ENCODE results near the gene CYP2S1.
"Not testable (repeated sequence)": the region's sequence is repeated elsewhere in the genome, so short reads cannot be mapped to it uniquely, and the experiment has no call there.

CYP2S1 gene

DNA sequence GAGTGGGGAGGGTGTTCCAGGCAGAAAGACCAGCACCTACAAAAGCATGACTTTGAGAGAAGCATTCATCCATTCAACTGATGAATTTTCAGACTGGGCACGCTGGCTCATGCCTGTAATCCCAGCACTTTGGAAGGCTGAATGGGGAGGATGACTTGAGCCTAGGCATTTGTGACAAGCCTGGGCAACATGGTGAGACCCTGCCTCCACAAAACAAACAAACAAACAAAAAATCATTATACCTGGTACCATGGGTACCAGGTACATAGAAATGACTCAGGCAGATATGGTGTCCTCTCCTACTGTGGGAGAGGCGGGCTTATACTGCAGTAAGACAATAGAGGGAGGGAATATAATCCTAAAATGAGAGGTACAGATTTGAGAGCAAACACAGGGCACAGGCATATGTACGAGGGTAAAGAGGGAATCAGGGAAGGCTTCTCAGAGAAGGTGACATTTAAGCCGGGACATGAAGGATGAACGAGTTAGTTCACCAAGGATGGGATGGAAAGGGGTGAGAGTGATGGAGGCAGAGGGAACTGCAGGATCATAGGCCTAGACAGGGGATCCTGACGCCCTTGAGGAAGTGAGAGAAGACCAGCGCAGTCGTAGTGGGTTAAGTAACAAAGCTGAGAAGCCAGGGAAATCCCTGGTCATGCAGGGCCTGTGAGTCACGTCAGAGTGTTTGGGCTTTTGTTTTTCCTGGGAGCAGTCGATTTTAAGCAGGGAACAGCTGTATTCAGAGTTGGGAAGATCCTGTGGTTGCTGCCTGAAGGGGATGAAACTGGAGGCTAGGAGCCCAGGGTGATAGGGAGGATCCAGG lies 2.9 kb downstream of the CYP2S1 start:
- Histone ChIP-seq H3K4me1 (ENCODE audit: control insufficient read depth, insufficient read depth, low read length) (peaks cover 31% of the 10 kb centered on the region), H3K9ac (ENCODE audit: low read length) (no peak overlapping the region), H3K27me3 (ENCODE audit: control insufficient read depth, insufficient read depth, low read length) (no peaks in the 10 kb centered on the region; the same call in 1 of the 2 replicates), H3K4me3 (ENCODE audit: low read depth, low read length) (no peak overlapping the region), H3K27ac (ENCODE audit: low read depth, low read length) (no peak overlapping the region), H3K9me3 (ENCODE audit: control insufficient read depth, insufficient read depth, low read depth, low read length) (no peaks in the 10 kb centered on the region), H3K36me3 (ENCODE audit: control insufficient read depth, insufficient read depth, low read length) (peaks cover 62% of the 10 kb centered on the region)

DNA sequence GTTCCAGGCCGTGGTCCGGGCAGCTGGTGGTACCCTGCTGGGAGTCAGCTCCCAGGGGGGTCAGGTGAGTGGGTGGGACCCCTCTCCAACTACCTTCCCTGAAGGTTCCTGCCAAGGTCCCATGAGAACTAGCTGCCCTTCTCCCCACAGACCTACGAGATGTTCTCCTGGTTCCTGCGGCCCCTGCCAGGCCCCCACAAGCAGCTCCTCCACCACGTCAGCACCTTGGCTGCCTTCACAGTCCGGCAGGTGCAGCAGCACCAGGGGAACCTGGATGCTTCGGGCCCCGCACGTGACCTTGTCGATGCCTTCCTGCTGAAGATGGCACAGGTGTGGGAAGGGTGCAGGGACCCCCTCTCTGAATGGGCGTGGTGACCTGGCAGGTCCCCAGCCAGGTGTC lies 5.5 kb downstream of the CYP2S1 start:
- Histone ChIP-seq H3K27me3 (ENCODE audit: control insufficient read depth, insufficient read depth, low read length) (no peaks in the 10 kb centered on the region), H3K27ac (ENCODE audit: low read depth, low read length) (no peak overlapping the region), H3K4me3 (ENCODE audit: low read depth, low read length) (no peak overlapping the region), H3K9me3 (ENCODE audit: control insufficient read depth, insufficient read depth, low read depth, low read length) (no peaks in the 10 kb centered on the region), H3K9ac (ENCODE audit: low read length) (no peak overlapping the region), H3K4me1 (ENCODE audit: control insufficient read depth, insufficient read depth, low read length) (peaks cover 22% of the 10 kb centered on the region), H3K36me3 (ENCODE audit: control insufficient read depth, insufficient read depth, low read length) (peaks cover 86% of the 10 kb centered on the region)

DNA sequence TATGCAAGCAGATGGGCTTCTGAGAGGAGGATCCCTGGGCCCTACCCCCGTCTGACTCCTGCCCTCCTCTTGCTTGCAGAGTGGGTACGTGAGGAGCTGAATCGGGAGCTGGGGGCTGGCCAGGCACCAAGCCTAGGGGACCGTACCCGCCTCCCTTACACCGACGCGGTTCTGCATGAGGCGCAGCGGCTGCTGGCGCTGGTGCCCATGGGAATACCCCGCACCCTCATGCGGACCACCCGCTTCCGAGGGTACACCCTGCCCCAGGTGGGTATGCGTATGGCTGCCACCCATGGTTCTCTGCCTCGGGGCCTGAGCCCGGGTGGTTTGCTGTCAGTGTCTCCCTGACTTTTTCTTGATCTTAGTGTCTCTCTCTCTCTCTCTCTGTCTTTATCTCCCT lies 10.4 kb downstream of the CYP2S1 start:
- Histone ChIP-seq H3K4me3 (ENCODE audit: low read depth, low read length) (no peak overlapping the region), H3K27me3 (ENCODE audit: control insufficient read depth, insufficient read depth, low read length) (no peaks in the 10 kb centered on the region), H3K36me3 (ENCODE audit: control insufficient read depth, insufficient read depth, low read length) (peaks cover 84% of the 10 kb centered on the region), H3K9ac (ENCODE audit: low read length) (no peak overlapping the region), H3K9me3 (ENCODE audit: control insufficient read depth, insufficient read depth, low read depth, low read length) (no peaks in the 10 kb centered on the region), H3K4me1 (ENCODE audit: control insufficient read depth, insufficient read depth, low read length) (no peaks in the 10 kb centered on the region), H3K27ac (ENCODE audit: low read depth, low read length) (no peak overlapping the region)

DNA sequence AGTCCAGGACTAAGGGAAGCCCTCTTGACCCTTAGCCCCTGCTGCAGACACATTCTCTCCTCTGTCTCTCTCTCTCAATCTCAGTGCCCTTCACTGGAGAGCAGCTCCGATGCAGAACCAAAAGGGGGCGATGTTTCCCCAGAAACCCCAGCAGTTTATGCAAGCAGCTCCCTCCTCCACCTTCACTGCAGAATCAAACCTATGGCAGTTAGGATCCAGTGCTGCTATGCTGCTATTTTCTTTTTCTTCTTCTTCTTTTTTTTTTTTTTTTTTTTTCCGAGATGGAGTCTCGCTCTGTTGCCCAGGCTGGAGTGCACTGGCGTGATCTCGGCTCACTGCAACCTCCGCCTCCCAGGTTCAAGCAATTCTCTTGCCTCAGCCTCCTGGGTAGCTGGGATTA lies 11.3 kb downstream of the CYP2S1 start:
- H3K36me3 ChIP-seq (ENCODE audit: control insufficient read depth, insufficient read depth, low read length), result peaks cover 78% of the 10 kb centered on the region
- not testable (repeated sequence) for H3K9me3 ChIP-seq (ENCODE audit: control insufficient read depth, insufficient read depth, low read depth, low read length); H3K4me1 ChIP-seq (ENCODE audit: control insufficient read depth, insufficient read depth, low read length); H3K9ac ChIP-seq (ENCODE audit: low read length); H3K4me3 ChIP-seq (ENCODE audit: low read depth, low read length); H3K27me3 ChIP-seq (ENCODE audit: control insufficient read depth, insufficient read depth, low read length); H3K27ac ChIP-seq (ENCODE audit: low read depth, low read length)

DNA sequence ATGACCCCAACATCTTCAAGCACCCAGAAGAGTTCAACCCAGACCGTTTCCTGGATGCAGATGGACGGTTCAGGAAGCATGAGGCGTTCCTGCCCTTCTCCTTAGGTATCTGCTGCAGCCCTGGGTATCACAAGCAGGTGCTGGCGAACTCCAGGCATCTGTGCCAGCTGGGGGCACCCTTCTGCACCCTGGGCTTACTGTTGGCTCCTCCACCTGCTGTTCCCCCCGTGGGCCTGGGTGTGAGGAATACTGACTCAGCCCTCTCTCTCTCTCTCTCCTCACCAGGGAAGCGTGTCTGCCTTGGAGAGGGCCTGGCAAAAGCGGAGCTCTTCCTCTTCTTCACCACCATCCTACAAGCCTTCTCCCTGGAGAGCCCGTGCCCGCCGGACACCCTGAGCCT lies 13.0 kb downstream of the CYP2S1 start:
- Histone ChIP-seq H3K27ac (ENCODE audit: low read depth, low read length) (no peak overlapping the region), H3K27me3 (ENCODE audit: control insufficient read depth, insufficient read depth, low read length) (no peaks in the 10 kb centered on the region), H3K9me3 (ENCODE audit: control insufficient read depth, insufficient read depth, low read depth, low read length) (no peaks in the 10 kb centered on the region), H3K4me3 (ENCODE audit: low read depth, low read length) (no peak overlapping the region), H3K9ac (ENCODE audit: low read length) (no peak overlapping the region), H3K36me3 (ENCODE audit: control insufficient read depth, insufficient read depth, low read length) (peaks cover 62% of the 10 kb centered on the region), H3K4me1 (ENCODE audit: control insufficient read depth, insufficient read depth, low read length) (no peaks in the 10 kb centered on the region)

DNA sequence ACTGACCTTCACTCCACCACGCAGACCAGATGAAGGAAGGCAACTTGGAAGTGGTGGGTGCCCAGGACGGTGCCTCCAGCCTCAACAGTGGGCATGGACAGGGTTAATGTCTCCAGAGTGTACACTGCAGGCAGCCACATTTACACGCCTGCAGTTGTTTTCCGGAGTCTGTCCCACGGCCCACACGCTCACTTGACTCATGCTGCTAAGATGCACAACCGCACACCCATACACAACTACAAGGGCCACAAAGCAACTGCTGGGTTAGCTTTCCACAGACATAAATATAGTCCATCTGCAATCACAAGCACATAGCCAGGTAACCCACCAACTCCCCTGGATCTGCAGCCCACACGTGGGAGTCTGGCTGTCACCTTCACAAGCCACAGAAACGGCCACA lies 13.4 kb downstream of the CYP2S1 start:
- H3K27me3 ChIP-seq (ENCODE audit: control insufficient read depth, insufficient read depth, low read length), result no peaks in the 10 kb centered on the region
- no peaks in the 10 kb centered on the region for H3K4me1 ChIP-seq (ENCODE audit: control insufficient read depth, insufficient read depth, low read length)
- no peak overlapping the region for H3K27ac ChIP-seq (ENCODE audit: low read depth, low read length)
- no peaks in the 10 kb centered on the region for H3K9me3 ChIP-seq (ENCODE audit: control insufficient read depth, insufficient read depth, low read depth, low read length)
- H3K4me3 ChIP-seq (ENCODE audit: low read depth, low read length), result no peak overlapping the region
- H3K36me3 ChIP-seq (ENCODE audit: control insufficient read depth, insufficient read depth, low read length), result peaks cover 57% of the 10 kb centered on the region
- H3K9ac ChIP-seq (ENCODE audit: low read length), result no peak overlapping the region

DNA sequence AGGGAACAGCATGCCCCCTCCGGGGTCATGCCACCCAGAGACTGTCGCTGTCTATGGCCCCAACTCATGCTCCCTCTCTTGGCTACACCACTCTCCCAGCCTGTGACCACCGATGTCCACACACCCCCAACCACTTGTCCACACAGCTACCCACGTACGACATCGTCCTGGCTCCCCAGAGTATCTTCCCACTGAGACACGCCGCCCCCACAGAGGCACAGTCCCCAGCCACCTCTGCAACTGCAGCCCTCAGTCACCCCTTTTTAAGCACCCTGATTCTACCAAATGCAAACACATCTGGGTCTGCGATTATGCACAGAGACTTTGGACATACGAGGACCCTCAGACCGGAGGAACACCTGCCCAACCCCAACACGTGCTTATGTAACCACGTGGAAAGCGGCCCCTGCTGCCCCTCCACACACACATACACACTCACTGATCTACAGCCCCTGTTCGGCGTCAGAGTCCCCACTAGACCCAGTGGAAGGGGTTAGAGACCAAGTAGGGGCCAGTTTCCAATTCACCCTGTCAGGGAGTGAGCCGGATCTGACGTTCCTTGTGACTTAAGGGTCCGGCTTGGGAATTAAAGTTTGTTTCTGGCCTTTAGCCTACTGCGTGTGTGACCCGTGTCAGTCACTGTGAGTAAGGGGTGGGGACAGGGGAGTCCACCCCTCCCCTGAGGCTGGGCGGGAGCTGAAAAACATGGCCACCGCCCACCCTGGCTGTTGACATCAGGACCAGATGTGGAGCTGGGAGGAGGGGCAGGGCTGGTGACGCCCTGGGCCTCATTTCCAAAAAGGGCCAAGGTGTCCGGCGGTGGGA lies 14.1 kb downstream of the CYP2S1 start:
- H3K36me3 ChIP-seq (ENCODE audit: control insufficient read depth, insufficient read depth, low read length), result peaks cover 51% of the 10 kb centered on the region
- no peaks in the 10 kb centered on the region for H3K4me1 ChIP-seq (ENCODE audit: control insufficient read depth, insufficient read depth, low read length)
- no peaks in the 10 kb centered on the region for H3K9me3 ChIP-seq (ENCODE audit: control insufficient read depth, insufficient read depth, low read depth, low read length)
- no peak overlapping the region for H3K9ac ChIP-seq (ENCODE audit: low read length)
- no peaks in the 10 kb centered on the region for H3K27me3 ChIP-seq (ENCODE audit: control insufficient read depth, insufficient read depth, low read length)
- no peak overlapping the region for H3K4me3 ChIP-seq (ENCODE audit: low read depth, low read length)
- no peak overlapping the region for H3K27ac ChIP-seq (ENCODE audit: low read depth, low read length)

DNA sequence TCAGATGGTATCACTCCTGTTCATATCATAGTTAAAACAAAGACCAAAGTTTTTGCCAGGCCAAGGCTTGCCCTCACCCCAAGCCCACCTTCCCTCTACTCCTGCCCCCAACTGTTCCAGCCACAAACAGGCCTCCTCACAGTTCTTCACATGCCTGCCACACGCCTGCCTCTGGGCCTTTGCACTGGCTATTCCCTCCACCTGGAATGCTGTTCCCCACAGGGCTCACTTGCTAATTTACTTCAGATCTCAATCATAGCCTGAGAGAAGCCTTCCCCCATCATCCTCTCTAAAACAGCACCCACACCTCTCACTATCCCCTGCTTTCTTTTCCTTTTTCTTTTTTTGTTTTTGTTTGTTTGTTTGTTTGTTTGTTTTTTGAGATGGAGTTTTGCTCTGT lies 21.1 kb downstream of the CYP2S1 start:
- no peaks in the 10 kb centered on the region for H3K36me3 ChIP-seq (ENCODE audit: control insufficient read depth, insufficient read depth, low read length)
- peaks cover 15% of the 10 kb centered on the region for H3K4me1 ChIP-seq (ENCODE audit: control insufficient read depth, insufficient read depth, low read length)
- no peaks in the 10 kb centered on the region for H3K9me3 ChIP-seq (ENCODE audit: control insufficient read depth, insufficient read depth, low read depth, low read length)
- H3K27me3 ChIP-seq (ENCODE audit: control insufficient read depth, insufficient read depth, low read length), result no peaks in the 10 kb centered on the region
- no peak overlapping the region for H3K9ac ChIP-seq (ENCODE audit: low read length)
- H3K4me3 ChIP-seq (ENCODE audit: low read depth, low read length), result no peak overlapping the region
- no peak overlapping the region for H3K27ac ChIP-seq (ENCODE audit: low read depth, low read length)

DNA sequence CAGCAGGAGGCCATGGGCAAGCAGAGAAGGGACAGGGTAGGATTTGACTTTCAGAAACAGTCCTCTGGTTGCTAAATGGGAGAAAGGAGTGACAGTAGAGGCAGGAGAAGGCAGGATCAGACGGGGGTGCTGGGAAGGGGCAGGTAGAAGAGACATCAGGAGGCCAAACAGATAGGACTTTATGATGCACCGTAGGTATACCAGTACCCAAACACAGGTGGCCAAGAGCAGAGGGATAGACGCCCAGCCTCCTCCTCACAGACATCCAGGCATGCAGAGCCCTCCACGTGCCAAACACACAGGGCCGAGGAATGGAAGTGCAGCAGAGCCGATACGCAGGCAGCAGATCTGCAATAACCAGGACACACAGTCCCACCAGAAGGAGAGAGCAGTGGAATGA lies 24.7 kb downstream of the CYP2S1 start:
- Histone ChIP-seq H3K36me3 (ENCODE audit: control insufficient read depth, insufficient read depth, low read length) (peaks cover 16% of the 10 kb centered on the region), H3K9ac (ENCODE audit: low read length) (no peak overlapping the region), H3K4me3 (ENCODE audit: low read depth, low read length) (no peak overlapping the region), H3K4me1 (ENCODE audit: control insufficient read depth, insufficient read depth, low read length) (peaks cover 25% of the 10 kb centered on the region), H3K27me3 (ENCODE audit: control insufficient read depth, insufficient read depth, low read length) (no peaks in the 10 kb centered on the region), H3K27ac (ENCODE audit: low read depth, low read length) (no peak overlapping the region), H3K9me3 (ENCODE audit: control insufficient read depth, insufficient read depth, low read depth, low read length) (no peaks in the 10 kb centered on the region)

DNA sequence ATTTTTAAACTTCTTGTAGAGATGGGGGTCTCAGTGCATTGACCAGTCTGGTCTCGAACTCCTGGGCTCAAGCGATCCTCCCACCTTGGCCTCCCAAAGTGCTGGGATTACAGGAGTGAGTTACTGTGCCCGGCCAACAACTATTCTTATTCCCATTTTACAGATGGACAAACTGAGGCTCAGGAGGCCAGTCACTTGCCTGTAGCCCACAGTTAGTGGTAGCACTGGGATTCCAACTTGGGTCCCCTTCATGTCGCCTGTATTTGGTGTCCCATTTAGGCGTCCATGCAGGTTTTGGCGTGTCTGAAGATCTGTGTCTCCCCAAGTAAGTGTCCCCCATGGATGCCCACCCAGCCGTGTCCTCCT lies 25.2 kb downstream of the CYP2S1 start:
- no peaks in the 10 kb centered on the region for H3K9me3 ChIP-seq (ENCODE audit: control insufficient read depth, insufficient read depth, low read depth, low read length)
- H3K4me3 ChIP-seq (ENCODE audit: low read depth, low read length), result peak overlapping the region; percentile 71
- H3K4me1 ChIP-seq (ENCODE audit: control insufficient read depth, insufficient read depth, low read length), result peaks cover 28% of the 10 kb centered on the region
- no peaks in the 10 kb centered on the region for H3K27me3 ChIP-seq (ENCODE audit: control insufficient read depth, insufficient read depth, low read length)
- no peak overlapping the region for H3K27ac ChIP-seq (ENCODE audit: low read depth, low read length)
- peak overlapping the region; percentile 28 for H3K9ac ChIP-seq (ENCODE audit: low read length)
- peaks cover 16% of the 10 kb centered on the region for H3K36me3 ChIP-seq (ENCODE audit: control insufficient read depth, insufficient read depth, low read length)
